Tibial nerve (tissue), 4 donors: ENCODE results near the gene TGM1. TPM values are rescaled to one million over a fixed set of nuclear protein-coding genes. Genes with fewer than 3 reads are reported as not detected.

Experiments
- DNase-seq, 2 donors: peaks; one replicate each; pipeline ENCODE4 v3.0.0-alpha.2; 2019; ENCODE audit warnings: low spot score in 2 of 2
- H3K27ac ChIP-seq, 4 donors: fragments of 200-600 bp; sonication (generic) in 3 of 4; one replicate each; pipeline ENCODE4 v1.5.1; 2017 to 2019; ENCODE audit warnings: mild to moderate bottlenecking in 1 of 4
- H3K27me3 ChIP-seq, 2 donors: fragments of 200-600 bp; sonication (generic) in 1 of 2; one replicate each; pipeline versions ENCODE4 v1.5.1 to v1.6.0; 2017 to 2019
- H3K36me3 ChIP-seq, 3 donors: fragments of 200-600 bp; sonication (generic); one replicate each; pipeline ENCODE4 v1.5.1; 2018 to 2019
- H3K4me1 ChIP-seq, 4 donors: fragments of 200-600 bp; sonication (generic) in 3 of 4; one replicate each; pipeline ENCODE4 v1.5.1; 2017 to 2019
- H3K4me3 ChIP-seq, 4 donors: fragments of 200-600 bp; sonication (generic) in 3 of 4; one replicate each; pipeline ENCODE4 v1.5.1; 2017 to 2019; ENCODE audit warnings: mild to moderate bottlenecking in 1 of 4, moderate library complexity in 1 of 4
- H3K9me3 ChIP-seq, 4 donors: fragments of 200-600 bp; sonication (generic) in 3 of 4; one replicate each; pipeline ENCODE4 v1.5.1; 2017 to 2019
- EP300 ChIP-seq, 2 donors: sonication (generic); formaldehyde crosslinking; IDR thresholded peaks; one replicate each; pipeline ENCODE4 v1.6.1; 2017; ENCODE audit warnings: antibody characterized with exemption in 2 of 2, mild to moderate bottlenecking in 1 of 2
- POLR2A ChIP-seq, 2 donors: fragments of 450-650 bp; IDR thresholded peaks; one replicate each; pipeline ENCODE4 v1.6.1; 2017; ENCODE audit warnings: antibody characterized with exemption in 2 of 2, mild to moderate bottlenecking in 2 of 2, moderate library complexity in 2 of 2
- WGBS, 2 donors: methylation state at CpG; one replicate each; pipeline ENCODE4 v1.1.5; 2018; 5-methylcytosine and 5-hydroxymethylcytosine counted together
- total RNA-seq, 4 donors: library from RNA; depleted of rRNA; stranded (reverse); fragments of >200 nt; gene quantifications; one replicate each; pipeline ENCODE4 v1.1.0, GENCODE V29; 2016
- TF ChIP-seq, protein P1 (sequence below), 5 experiments: fragments of 200-600 bp in 3 of 5; fragments of 450-650 bp in 2 of 5; sonication (generic) in 3 of 5; IDR thresholded peaks; one replicate each; pipeline ENCODE4 v1.5.1; 2016 to 2019; ENCODE audit warnings: antibody characterized with exemption in 5 of 5, mild to moderate bottlenecking in 3 of 5, moderate library complexity in 2 of 5

The TGM1 gene
- total RNA-seq, 4 donors from 2014 or later, result 13.5 to 53.5 (median 19.4) TPM

DNA sequence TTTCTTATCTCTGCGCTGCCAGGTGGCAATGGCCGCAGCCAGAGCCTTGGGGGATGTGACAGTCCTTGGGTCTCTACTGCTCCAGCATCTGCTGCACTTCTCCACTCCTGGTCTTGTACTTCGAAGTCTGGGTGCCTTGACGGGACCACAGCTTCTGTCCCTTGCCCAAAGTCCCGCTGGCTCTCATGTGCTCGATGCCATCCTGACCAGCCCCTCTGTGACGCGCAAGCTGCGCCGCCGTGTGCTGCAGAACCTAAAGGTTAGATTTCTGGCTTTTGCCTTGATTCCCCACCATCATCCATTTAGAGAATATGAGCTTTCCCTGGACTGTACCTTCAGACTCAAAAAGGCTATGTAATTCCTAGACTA, 41.0 kb upstream of the TGM1 start:
- peaks cover 7 to 70% (median 55%) of the 10 kb centered on the region in 3 donors for H3K36me3 ChIP-seq

GRCh38 chr14:24300326-24300980, 37.5 kb upstream of the TGM1 start:
- Histone ChIP-seq H3K9me3 (no peaks in the 10 kb centered on the region), H3K4me3 (peak overlapping the region; percentile 70 to 96 (median 88)), H3K27me3 (no peaks in the 10 kb centered on the region), H3K36me3 (peaks cover 7 to 55% (median 39%) of the 10 kb centered on the region in 3 donors), H3K4me1 (peaks cover 0 to 48% (median 13%) of the 10 kb centered on the region in 4 donors), H3K27ac (peak overlapping the region in 2 of 4 donors; percentile 85 to 87)
- no peak for DNase-seq
- no peak for TF ChIP-seq POLR2A (IDR thresholded peaks at IDR 0.05)
- TF ChIP-seq, protein P1, sequence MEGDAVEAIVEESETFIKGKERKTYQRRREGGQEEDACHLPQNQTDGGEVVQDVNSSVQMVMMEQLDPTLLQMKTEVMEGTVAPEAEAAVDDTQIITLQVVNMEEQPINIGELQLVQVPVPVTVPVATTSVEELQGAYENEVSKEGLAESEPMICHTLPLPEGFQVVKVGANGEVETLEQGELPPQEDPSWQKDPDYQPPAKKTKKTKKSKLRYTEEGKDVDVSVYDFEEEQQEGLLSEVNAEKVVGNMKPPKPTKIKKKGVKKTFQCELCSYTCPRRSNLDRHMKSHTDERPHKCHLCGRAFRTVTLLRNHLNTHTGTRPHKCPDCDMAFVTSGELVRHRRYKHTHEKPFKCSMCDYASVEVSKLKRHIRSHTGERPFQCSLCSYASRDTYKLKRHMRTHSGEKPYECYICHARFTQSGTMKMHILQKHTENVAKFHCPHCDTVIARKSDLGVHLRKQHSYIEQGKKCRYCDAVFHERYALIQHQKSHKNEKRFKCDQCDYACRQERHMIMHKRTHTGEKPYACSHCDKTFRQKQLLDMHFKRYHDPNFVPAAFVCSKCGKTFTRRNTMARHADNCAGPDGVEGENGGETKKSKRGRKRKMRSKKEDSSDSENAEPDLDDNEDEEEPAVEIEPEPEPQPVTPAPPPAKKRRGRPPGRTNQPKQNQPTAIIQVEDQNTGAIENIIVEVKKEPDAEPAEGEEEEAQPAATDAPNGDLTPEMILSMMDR (IDR thresholded peaks at IDR 0.05), result no peak
- no peak for TF ChIP-seq EP300 (IDR thresholded peaks at IDR 0.05)
- 24 to 27% methylated on average over 16 of the region's 16 CpGs for WGBS, 2 donors

More for the DNA sequence above, 41.0 kb upstream of the TGM1 start:
- TF ChIP-seq EP300 (IDR thresholded peaks at IDR 0.05) (no peak), POLR2A (IDR thresholded peaks at IDR 0.05) (no peak)
- TF ChIP-seq, protein P1 (IDR thresholded peaks at IDR 0.05), result no peak
- H3K27me3 ChIP-seq, result no peaks in the 10 kb centered on the region
- WGBS, 2 donors, result 94 to 97% methylated on average over 11 of the region's 11 CpGs
- H3K27ac ChIP-seq, result no peak overlapping the region
- H3K9me3 ChIP-seq, result no peaks in the 10 kb centered on the region
- peaks cover 0 to 36% (median 8%) of the 10 kb centered on the region in 4 donors for H3K4me1 ChIP-seq
- DNase-seq, result no peak
- no peak overlapping the region for H3K4me3 ChIP-seq

- H3K9me3 ChIP-seq, result no peaks in the 10 kb centered on the region
- 1 to 2% methylated on average over 29 to 69 of the region's 75 CpGs for WGBS, 2 donors
- H3K36me3 ChIP-seq, result peaks cover 3 to 53% (median 36%) of the 10 kb centered on the region in 3 donors
- H3K4me1 ChIP-seq, result peaks cover 0 to 48% (median 13%) of the 10 kb centered on the region in 4 donors
- H3K27ac ChIP-seq, result peak within 1 kb of the TSS; percentile 57 to 92 (median 86)
- H3K4me3 ChIP-seq, result peak within 1 kb of the TSS; percentile 70 to 96 (median 88)
- peak; percentile 83 to 94 for DNase-seq
- no peaks in the 10 kb centered on the region for H3K27me3 ChIP-seq
- peak; percentile 88 to 91 for TF ChIP-seq EP300 (IDR thresholded peaks at IDR 0.05)
- TF ChIP-seq POLR2A (IDR thresholded peaks at IDR 0.05), result peak; percentile 19 to 62
- TF ChIP-seq, protein P1 (IDR thresholded peaks at IDR 0.05), result peak in 2 of 5 experiments; percentile 3 to 32
Observed at GRCh38 chr14:24299255-24300191, 36.5 kb upstream of the TGM1 start, which contains the start of the genes DHRS1 and NOP9. TSS of gene DHRS1 (minus strand) at chr14:24299780. CDS start at chr14:24299106, 674 bp downstream. TSS of gene NOP9 (plus strand) at chr14:24299850. CDS start at chr14:24299955, 105 bp downstream.

- Histone ChIP-seq H3K27ac (peak overlapping the region in 3 of 4 donors; percentile 85 to 92 (median 87)), H3K9me3 (no peaks in the 10 kb centered on the region), H3K4me1 (peaks cover 0 to 48% (median 13%) of the 10 kb centered on the region in 4 donors), H3K27me3 (no peaks in the 10 kb centered on the region), H3K4me3 (peak overlapping the region; percentile 70 to 96 (median 88)), H3K36me3 (peaks cover 0 to 48% (median 29%) of the 10 kb centered on the region in 3 donors)
- WGBS, 2 donors, result 37 to 44% methylated on average over 7 of the region's 7 CpGs
- TF ChIP-seq POLR2A (IDR thresholded peaks at IDR 0.05), result no peak
- TF ChIP-seq EP300 (IDR thresholded peaks at IDR 0.05), result no peak
- no peak for DNase-seq
Observed at GRCh38 chr14:24298892-24299254, 35.9 kb upstream of the TGM1 start.

GRCh38 chr14:24297190-24297964, 34.4 kb upstream of the TGM1 start:
- Histone ChIP-seq H3K27me3 (no peaks in the 10 kb centered on the region), H3K9me3 (no peaks in the 10 kb centered on the region), H3K4me1 (peaks cover 0 to 48% (median 13%) of the 10 kb centered on the region in 4 donors), H3K4me3 (no peak overlapping the region), H3K36me3 (peaks cover 0 to 47% (median 14%) of the 10 kb centered on the region in 3 donors), H3K27ac (no peak overlapping the region)
- WGBS, 2 donors, result 42 to 47% methylated on average over 5 of the region's 5 CpGs
- DNase-seq, result no peak
- TF ChIP-seq, protein P1 (IDR thresholded peaks at IDR 0.05), result peak in 2 of 5 experiments; percentile 8 to 13
- TF ChIP-seq EP300 (IDR thresholded peaks at IDR 0.05), result no peak
